ENCODE measurements around the gene COL23A1. TPM values are rescaled to one million over a fixed set of nuclear protein-coding genes. Genes with fewer than 3 reads are reported as not detected.

The COL23A1 gene
- total and polyA plus RNA-seq, 2 of the 13 experiments (the other 11 are each of a cell fraction or from before 2014, with no cell fraction given) = not detected

DNA sequence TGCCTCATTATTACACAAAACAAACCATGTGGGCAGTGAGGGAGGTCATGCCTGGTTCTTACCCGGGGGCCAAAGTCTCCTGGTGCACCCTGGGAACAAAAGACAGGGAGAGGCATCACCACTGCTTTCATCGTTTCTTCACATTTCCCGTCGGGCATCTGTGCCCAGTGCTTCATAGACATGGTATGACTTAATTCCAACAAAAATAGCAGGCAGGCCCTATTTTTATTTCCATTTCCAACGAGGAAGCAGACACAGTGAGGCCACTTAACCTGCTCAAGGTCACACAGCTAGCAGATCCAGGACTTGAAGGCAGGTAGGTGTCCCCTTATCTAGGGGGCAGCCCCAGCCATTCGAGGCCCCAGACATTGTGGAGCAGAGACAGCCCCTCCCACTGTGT is 322.9 kb downstream of the COL23A1 start (continued):
- TF ChIP-seq, protein P1, sequence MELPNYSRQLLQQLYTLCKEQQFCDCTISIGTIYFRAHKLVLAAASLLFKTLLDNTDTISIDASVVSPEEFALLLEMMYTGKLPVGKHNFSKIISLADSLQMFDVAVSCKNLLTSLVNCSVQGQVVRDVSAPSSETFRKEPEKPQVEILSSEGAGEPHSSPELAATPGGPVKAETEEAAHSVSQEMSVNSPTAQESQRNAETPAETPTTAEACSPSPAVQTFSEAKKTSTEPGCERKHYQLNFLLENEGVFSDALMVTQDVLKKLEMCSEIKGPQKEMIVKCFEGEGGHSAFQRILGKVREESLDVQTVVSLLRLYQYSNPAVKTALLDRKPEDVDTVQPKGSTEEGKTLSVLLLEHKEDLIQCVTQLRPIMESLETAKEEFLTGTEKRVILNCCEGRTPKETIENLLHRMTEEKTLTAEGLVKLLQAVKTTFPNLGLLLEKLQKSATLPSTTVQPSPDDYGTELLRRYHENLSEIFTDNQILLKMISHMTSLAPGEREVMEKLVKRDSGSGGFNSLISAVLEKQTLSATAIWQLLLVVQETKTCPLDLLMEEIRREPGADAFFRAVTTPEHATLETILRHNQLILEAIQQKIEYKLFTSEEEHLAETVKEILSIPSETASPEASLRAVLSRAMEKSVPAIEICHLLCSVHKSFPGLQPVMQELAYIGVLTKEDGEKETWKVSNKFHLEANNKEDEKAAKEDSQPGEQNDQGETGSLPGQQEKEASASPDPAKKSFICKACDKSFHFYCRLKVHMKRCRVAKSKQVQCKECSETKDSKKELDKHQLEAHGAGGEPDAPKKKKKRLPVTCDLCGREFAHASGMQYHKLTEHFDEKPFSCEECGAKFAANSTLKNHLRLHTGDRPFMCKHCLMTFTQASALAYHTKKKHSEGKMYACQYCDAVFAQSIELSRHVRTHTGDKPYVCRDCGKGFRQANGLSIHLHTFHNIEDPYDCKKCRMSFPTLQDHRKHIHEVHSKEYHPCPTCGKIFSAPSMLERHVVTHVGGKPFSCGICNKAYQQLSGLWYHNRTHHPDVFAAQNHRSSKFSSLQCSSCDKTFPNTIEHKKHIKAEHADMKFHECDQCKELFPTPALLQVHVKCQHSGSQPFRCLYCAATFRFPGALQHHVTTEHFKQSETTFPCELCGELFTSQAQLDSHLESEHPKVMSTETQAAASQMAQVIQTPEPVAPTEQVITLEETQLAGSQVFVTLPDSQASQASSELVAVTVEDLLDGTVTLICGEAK (IDR thresholded peaks at IDR 0.05) = no peak
- TF ChIP-seq, protein P1 (CRISPR knock-in tag; IDR thresholded peaks at IDR 0.05) = no peak

DNA sequence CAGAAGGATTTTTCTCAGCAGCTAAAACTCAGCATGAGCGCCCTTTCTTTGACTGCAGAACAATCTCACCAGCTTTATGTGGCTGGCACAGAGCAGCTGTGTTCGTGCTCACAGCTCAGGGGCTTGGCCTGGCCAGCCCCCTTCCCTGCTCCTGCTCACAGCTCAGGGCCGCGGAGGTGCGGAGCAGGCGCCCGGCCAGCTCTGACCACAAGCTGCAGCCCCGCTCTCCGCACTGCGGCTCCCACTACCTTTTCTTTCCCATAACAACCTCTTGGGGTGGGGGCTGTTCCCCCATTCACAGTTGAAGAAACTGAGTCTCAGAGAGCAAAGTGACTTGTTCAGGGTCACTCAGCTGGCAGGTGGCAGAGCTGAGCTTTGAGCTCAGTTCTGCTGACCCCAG is 323.6 kb downstream of the COL23A1 start:
- H3K4me1 ChIP-seq (ENCODE audit: insufficient read depth, low read length) = no peaks in the 10 kb centered on the region
- no peaks in the 10 kb centered on the region for H4K20me1 ChIP-seq (ENCODE audit: insufficient read depth, low read length)
- no peak overlapping the region for H3K9ac ChIP-seq (ENCODE audit: insufficient read depth, low read depth, low read length)
- H3K36me3 ChIP-seq (replicated peaks in 1 of 2; ENCODE audit: control insufficient read depth in 1 of 2, insufficient read depth in 2 of 2, low read length in 2 of 2) = no peaks in the 10 kb centered on the region
- no peak overlapping the region for H3K27ac ChIP-seq (ENCODE audit: extremely low read length, insufficient read depth, low read length)
- BruUV-seq (replicated peaks) = no TSS peak
- POLR2A ChIA-PET = no interaction called here
- in situ Hi-C loops (cut with HindIII; ENCODE audit: extremely low pct_ligation_motif_present, low pct_unique_long_range_greater_than_20kb) (no loop called here), intact Hi-C loops (cut with micrococcal nuclease; ENCODE audit: unreplicated experiment) (no loop called here)
- DNase-seq (ENCODE audit: low spot score) = no peak
- no peak overlapping the region for H3K4me3 ChIP-seq (replicated peaks in 1 of 3; ENCODE audit: insufficient read depth in 1 of 3, low read depth in 2 of 3, low read length in 3 of 3)
- H2AFZ ChIP-seq (ENCODE audit: low read length) = no peak overlapping the region
- CTCF ChIA-PET (ENCODE audit: low intra/inter-chr PET ratio, low total read pairs) = no interaction called here
- FAIRE-seq = no peak
- H3K4me2 ChIP-seq (ENCODE audit: low read depth, low read length) = no peak overlapping the region
- TF ChIP-seq ZNF672 (CRISPR knock-in tag; IDR thresholded peaks at IDR 0.05) (no peak), GPN1 (CRISPR knock-in tag; IDR thresholded peaks at IDR 0.05; ENCODE audit: borderline replicate concordance) (no peak), TARDBP (CRISPR knock-in tag; IDR thresholded peaks at IDR 0.05) (no peak), TMF1 (CRISPR knock-in tag; IDR thresholded peaks at IDR 0.05; ENCODE audit: low read depth) (no peak)
- TF ChIP-seq, protein P2, sequence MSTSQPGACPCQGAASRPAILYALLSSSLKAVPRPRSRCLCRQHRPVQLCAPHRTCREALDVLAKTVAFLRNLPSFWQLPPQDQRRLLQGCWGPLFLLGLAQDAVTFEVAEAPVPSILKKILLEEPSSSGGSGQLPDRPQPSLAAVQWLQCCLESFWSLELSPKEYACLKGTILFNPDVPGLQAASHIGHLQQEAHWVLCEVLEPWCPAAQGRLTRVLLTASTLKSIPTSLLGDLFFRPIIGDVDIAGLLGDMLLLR (CRISPR knock-in tag; IDR thresholded peaks at IDR 0.05) = no peak
- 79% methylated on average over 8 of the region's 10 CpGs for WGBS (ENCODE audit: low lambda C conversion rate)
- peaks cover 3 to 12% of the 10 kb centered on the region in 2 experiments; a peak in 3 of 5 replicates for H3K27me3 ChIP-seq (ENCODE audit: control insufficient read depth in 1 of 2, insufficient read depth in 2 of 2, low read length in 2 of 2)
- no peaks in the 10 kb centered on the region for H3K9me3 ChIP-seq (ENCODE audit: low read length)
- no peaks in the 10 kb centered on the region for H3K79me2 ChIP-seq (ENCODE audit: insufficient read depth, low read length)
- no peak for ATAC-seq
